ENCODE data around the gene MYO1D.

DNA sequence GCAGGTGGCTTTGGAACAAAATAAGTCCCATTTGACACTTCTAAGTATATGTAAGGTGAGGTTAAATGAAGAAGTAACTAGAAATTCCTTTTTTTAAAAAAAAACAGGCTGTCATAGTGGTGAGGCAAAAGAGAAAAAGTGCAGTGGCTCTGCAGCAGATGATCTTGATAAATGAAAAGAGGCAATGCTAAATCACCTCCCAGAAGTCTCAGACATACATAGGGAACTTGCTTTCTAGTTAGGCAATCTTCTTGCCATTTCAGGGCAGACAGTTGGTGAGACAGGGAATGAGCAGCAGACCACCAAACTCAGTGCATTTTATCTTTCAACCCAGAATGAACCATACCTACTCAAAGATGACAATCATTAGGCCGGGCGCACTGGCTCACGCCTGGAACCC lies 90.8 kb downstream of the MYO1D start:
- TF ChIP-seq CTCF (IDR thresholded peaks at IDR 0.05) (no peak), MXD4 (CRISPR knock-in tag; IDR thresholded peaks at IDR 0.05; ENCODE audit: borderline replicate concordance) (no peak), CREB1 (CRISPR knock-in tag; IDR thresholded peaks at IDR 0.05) (no peak), NFYB (CRISPR knock-in tag; conservative IDR thresholded peaks at IDR 0.05; ENCODE audit: low read depth) (no peak)
- TF ChIP-seq, protein P1, sequence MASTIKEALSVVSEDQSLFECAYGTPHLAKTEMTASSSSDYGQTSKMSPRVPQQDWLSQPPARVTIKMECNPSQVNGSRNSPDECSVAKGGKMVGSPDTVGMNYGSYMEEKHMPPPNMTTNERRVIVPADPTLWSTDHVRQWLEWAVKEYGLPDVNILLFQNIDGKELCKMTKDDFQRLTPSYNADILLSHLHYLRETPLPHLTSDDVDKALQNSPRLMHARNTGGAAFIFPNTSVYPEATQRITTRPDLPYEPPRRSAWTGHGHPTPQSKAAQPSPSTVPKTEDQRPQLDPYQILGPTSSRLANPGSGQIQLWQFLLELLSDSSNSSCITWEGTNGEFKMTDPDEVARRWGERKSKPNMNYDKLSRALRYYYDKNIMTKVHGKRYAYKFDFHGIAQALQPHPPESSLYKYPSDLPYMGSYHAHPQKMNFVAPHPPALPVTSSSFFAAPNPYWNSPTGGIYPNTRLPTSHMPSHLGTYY (CRISPR knock-in tag; IDR thresholded peaks at IDR 0.05): no peak
- TF ChIP-seq, protein P2, sequence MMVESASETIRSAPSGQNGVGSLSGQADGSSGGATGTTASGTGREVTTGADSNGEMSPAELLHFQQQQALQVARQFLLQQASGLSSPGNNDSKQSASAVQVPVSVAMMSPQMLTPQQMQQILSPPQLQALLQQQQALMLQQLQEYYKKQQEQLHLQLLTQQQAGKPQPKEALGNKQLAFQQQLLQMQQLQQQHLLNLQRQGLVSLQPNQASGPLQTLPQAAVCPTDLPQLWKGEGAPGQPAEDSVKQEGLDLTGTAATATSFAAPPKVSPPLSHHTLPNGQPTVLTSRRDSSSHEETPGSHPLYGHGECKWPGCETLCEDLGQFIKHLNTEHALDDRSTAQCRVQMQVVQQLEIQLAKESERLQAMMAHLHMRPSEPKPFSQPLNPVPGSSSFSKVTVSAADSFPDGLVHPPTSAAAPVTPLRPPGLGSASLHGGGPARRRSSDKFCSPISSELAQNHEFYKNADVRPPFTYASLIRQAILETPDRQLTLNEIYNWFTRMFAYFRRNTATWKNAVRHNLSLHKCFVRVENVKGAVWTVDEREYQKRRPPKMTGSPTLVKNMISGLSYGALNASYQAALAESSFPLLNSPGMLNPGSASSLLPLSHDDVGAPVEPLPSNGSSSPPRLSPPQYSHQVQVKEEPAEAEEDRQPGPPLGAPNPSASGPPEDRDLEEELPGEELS (CRISPR knock-in tag; IDR thresholded peaks at IDR 0.05): no peak
